Measurements from ENCODE around the gene PSTPIP2. TPM values are rescaled to one million over a fixed set of nuclear protein-coding genes. Genes with fewer than 3 reads are reported as not detected.

The PSTPIP2 gene
- polyA plus RNA-seq, 1 donor from 2014 or later: 0.98 TPM

DNA sequence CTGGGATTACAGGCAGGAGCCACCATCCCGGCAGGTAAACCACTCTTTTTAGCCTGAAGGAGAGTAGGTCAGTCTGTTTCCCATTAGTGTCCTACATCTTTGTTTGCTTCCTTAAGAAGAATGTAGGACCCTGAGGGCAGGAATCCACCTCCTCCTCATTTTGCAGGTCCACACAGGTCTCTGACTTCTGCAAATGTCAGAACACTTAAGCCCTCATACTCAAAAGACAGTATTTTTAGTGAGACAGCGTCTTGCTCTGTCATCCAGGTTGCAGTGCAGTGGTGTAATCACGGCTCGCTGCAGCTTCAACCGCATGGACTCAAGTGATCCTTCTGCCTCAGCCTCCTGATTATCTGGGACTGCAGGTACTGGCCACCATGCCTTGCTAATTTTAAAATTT is 9.3 kb downstream of the PSTPIP2 start:
- Histone ChIP-seq H3K4me3 (ENCODE audit: low read length) (no peak overlapping the region), H3K79me2 (replicated peaks; ENCODE audit: insufficient read depth, low read length) (no peaks in the 10 kb centered on the region), H3K9ac (ENCODE audit: low read length) (no peak overlapping the region), H3K9me2 (ENCODE audit: insufficient read depth, low read length) (no peaks in the 10 kb centered on the region), H4K20me1 (ENCODE audit: insufficient read depth) (no peaks in the 10 kb centered on the region), H3K27me3 (ENCODE audit: insufficient read depth, low read depth, low read length) (no peaks in the 10 kb centered on the region), H3F3A (ENCODE audit: insufficient read depth, low read length, poor library complexity, severe bottlenecking) (no peaks in the 10 kb centered on the region), H2AFZ (ENCODE audit: low read depth, low read length) (no peak overlapping the region), H3K36me3 (ENCODE audit: insufficient read depth, low read length) (no peaks in the 10 kb centered on the region), H3K4me2 (ENCODE audit: low read length) (no peak overlapping the region), H3K27ac (ENCODE audit: low read length) (no peak overlapping the region), H3K9me3 (ENCODE audit: low read length) (no peaks in the 10 kb centered on the region)
- no peak for TF ChIP-seq TAF1 (IDR thresholded peaks at IDR 0.05; ENCODE audit: low read depth)
- TF ChIP-seq EZH2 (IDR thresholded peaks at IDR 0.05; ENCODE audit: borderline replicate concordance, insufficient read depth, low read length, poor library complexity, severe bottlenecking): no peak
- TF ChIP-seq EP300 (conservative IDR thresholded peaks at IDR 0.05; ENCODE audit: poor library complexity, severe bottlenecking): no peak

DNA sequence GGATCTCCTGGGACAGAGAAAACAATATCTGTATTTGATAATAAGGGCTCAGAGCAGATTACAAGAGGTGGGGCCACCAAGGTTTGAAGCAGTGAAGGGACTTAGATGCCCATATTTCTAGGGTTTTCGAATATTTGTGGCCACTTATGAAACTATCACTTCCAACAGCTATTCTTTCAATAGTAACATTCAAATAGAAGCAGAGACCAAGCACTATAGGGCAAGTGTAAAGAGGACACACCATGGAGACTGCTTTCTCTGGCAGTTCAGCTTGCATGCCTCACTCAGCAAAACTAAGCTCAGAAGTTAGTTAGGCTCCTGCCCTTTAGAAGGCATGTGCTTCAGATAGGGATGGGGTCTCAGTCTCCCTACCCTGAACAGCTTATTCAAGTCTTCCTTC is 10.3 kb downstream of the PSTPIP2 start:
- Histone ChIP-seq H3K9ac (ENCODE audit: low read length) (no peak overlapping the region), H2AFZ (ENCODE audit: low read depth, low read length) (no peak overlapping the region), H3K4me3 (ENCODE audit: low read length) (no peak overlapping the region), H3K4me2 (ENCODE audit: low read length) (no peak overlapping the region), H3K9me2 (ENCODE audit: insufficient read depth, low read length) (no peaks in the 10 kb centered on the region), H3K27me3 (ENCODE audit: insufficient read depth, low read depth, low read length) (no peaks in the 10 kb centered on the region), H3K9me3 (ENCODE audit: low read length) (no peaks in the 10 kb centered on the region), H3K36me3 (ENCODE audit: insufficient read depth, low read length) (no peaks in the 10 kb centered on the region), H3F3A (ENCODE audit: insufficient read depth, low read length, poor library complexity, severe bottlenecking) (no peaks in the 10 kb centered on the region), H3K79me2 (replicated peaks; ENCODE audit: insufficient read depth, low read length) (no peaks in the 10 kb centered on the region), H4K20me1 (ENCODE audit: insufficient read depth) (no peaks in the 10 kb centered on the region), H3K27ac (ENCODE audit: low read length) (no peak overlapping the region)
- TF ChIP-seq, protein P1, sequence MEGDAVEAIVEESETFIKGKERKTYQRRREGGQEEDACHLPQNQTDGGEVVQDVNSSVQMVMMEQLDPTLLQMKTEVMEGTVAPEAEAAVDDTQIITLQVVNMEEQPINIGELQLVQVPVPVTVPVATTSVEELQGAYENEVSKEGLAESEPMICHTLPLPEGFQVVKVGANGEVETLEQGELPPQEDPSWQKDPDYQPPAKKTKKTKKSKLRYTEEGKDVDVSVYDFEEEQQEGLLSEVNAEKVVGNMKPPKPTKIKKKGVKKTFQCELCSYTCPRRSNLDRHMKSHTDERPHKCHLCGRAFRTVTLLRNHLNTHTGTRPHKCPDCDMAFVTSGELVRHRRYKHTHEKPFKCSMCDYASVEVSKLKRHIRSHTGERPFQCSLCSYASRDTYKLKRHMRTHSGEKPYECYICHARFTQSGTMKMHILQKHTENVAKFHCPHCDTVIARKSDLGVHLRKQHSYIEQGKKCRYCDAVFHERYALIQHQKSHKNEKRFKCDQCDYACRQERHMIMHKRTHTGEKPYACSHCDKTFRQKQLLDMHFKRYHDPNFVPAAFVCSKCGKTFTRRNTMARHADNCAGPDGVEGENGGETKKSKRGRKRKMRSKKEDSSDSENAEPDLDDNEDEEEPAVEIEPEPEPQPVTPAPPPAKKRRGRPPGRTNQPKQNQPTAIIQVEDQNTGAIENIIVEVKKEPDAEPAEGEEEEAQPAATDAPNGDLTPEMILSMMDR (IDR thresholded peaks at IDR 0.05; ENCODE audit: poor library complexity, severe bottlenecking): no peak
- TF ChIP-seq RAD21 (conservative IDR thresholded peaks at IDR 0.05) (no peak), TAF1 (IDR thresholded peaks at IDR 0.05; ENCODE audit: low read depth) (no peak), EP300 (conservative IDR thresholded peaks at IDR 0.05; ENCODE audit: poor library complexity, severe bottlenecking) (no peak)
- TF ChIP-seq, protein P2, sequence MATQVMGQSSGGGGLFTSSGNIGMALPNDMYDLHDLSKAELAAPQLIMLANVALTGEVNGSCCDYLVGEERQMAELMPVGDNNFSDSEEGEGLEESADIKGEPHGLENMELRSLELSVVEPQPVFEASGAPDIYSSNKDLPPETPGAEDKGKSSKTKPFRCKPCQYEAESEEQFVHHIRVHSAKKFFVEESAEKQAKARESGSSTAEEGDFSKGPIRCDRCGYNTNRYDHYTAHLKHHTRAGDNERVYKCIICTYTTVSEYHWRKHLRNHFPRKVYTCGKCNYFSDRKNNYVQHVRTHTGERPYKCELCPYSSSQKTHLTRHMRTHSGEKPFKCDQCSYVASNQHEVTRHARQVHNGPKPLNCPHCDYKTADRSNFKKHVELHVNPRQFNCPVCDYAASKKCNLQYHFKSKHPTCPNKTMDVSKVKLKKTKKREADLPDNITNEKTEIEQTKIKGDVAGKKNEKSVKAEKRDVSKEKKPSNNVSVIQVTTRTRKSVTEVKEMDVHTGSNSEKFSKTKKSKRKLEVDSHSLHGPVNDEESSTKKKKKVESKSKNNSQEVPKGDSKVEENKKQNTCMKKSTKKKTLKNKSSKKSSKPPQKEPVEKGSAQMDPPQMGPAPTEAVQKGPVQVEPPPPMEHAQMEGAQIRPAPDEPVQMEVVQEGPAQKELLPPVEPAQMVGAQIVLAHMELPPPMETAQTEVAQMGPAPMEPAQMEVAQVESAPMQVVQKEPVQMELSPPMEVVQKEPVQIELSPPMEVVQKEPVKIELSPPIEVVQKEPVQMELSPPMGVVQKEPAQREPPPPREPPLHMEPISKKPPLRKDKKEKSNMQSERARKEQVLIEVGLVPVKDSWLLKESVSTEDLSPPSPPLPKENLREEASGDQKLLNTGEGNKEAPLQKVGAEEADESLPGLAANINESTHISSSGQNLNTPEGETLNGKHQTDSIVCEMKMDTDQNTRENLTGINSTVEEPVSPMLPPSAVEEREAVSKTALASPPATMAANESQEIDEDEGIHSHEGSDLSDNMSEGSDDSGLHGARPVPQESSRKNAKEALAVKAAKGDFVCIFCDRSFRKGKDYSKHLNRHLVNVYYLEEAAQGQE (IDR thresholded peaks at IDR 0.05; ENCODE audit: borderline replicate concordance): no peak

DNA sequence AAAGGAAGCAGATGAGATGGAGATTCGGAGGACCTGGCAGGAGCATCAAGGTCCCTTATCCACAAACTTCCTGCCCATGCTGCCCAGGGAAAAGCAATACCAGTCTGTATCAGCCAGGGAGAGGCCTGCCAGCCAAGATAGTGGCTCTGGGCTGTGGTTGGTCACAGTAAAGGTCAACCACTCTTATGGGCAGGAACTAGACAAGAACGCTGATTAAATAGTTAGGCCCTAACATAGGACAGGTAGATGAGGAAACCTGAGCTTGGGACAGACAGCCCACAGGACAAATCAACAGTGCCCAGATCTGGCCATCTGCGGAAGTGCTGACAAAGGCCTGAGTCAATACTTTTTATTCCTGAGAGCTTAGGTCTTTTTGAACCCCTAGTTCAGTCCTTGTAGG is 10.7 kb downstream of the PSTPIP2 start:
- Histone ChIP-seq H3K9ac (ENCODE audit: low read length) (no peak overlapping the region), H3K4me2 (ENCODE audit: low read length) (no peak overlapping the region), H3K27ac (ENCODE audit: low read length) (no peak overlapping the region), H3K9me3 (ENCODE audit: low read length) (no peaks in the 10 kb centered on the region), H3K4me3 (ENCODE audit: low read length) (no peak overlapping the region), H3K79me2 (replicated peaks; ENCODE audit: insufficient read depth, low read length) (no peaks in the 10 kb centered on the region), H3K36me3 (ENCODE audit: insufficient read depth, low read length) (no peaks in the 10 kb centered on the region), H4K20me1 (ENCODE audit: insufficient read depth) (no peaks in the 10 kb centered on the region), H3F3A (ENCODE audit: insufficient read depth, low read length, poor library complexity, severe bottlenecking) (no peaks in the 10 kb centered on the region), H3K27me3 (ENCODE audit: insufficient read depth, low read depth, low read length) (no peaks in the 10 kb centered on the region), H2AFZ (ENCODE audit: low read depth, low read length) (no peak overlapping the region), H3K9me2 (ENCODE audit: insufficient read depth, low read length) (no peaks in the 10 kb centered on the region)
- TF ChIP-seq SMC3 (conservative IDR thresholded peaks at IDR 0.05; ENCODE audit: poor library complexity) (no peak), TAF1 (IDR thresholded peaks at IDR 0.05; ENCODE audit: low read depth) (no peak), EZH2 (IDR thresholded peaks at IDR 0.05; ENCODE audit: borderline replicate concordance, insufficient read depth, low read length, poor library complexity, severe bottlenecking) (no peak), POLR2AphosphoS5 (IDR thresholded peaks at IDR 0.05) (no peak), EP300 (conservative IDR thresholded peaks at IDR 0.05; ENCODE audit: poor library complexity, severe bottlenecking) (no peak)
- TF ChIP-seq, protein P1 (IDR thresholded peaks at IDR 0.05; ENCODE audit: poor library complexity, severe bottlenecking): no peak
